Inferior parietal cortex (tissue), 1 donor: ENCODE results near the gene XRCC1.

ENCODE experiments used
- DNase-seq: peaks from one replicate; pipeline ENCODE4 v3.0.0-alpha.2; 2016; ENCODE audit errors: extremely low spot score

Gene XRCC1, protein sequence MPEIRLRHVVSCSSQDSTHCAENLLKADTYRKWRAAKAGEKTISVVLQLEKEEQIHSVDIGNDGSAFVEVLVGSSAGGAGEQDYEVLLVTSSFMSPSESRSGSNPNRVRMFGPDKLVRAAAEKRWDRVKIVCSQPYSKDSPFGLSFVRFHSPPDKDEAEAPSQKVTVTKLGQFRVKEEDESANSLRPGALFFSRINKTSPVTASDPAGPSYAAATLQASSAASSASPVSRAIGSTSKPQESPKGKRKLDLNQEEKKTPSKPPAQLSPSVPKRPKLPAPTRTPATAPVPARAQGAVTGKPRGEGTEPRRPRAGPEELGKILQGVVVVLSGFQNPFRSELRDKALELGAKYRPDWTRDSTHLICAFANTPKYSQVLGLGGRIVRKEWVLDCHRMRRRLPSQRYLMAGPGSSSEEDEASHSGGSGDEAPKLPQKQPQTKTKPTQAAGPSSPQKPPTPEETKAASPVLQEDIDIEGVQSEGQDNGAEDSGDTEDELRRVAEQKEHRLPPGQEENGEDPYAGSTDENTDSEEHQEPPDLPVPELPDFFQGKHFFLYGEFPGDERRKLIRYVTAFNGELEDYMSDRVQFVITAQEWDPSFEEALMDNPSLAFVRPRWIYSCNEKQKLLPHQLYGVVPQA

GRCh38 chr19:43575156-43575950, at the start of gene XRCC1, which contains the start of gene PINLYP:
Gene XRCC1 (minus strand): TSS chr19:43575527. CDS start chr19:43575458, 69 bp downstream.
Gene PINLYP (plus strand): TSS chr19:43575801. CDS start chr19:43577192, 1,391 bp downstream.
- DNase-seq: peak; percentile 97

- DNase-seq: no peak
Measured at GRCh38 chr19:43624933-43625332, 49.6 kb upstream of the XRCC1 start.

- no peak for DNase-seq
Measured at GRCh38 chr19:43623889-43624670, 48.8 kb upstream of the XRCC1 start.

DNA sequence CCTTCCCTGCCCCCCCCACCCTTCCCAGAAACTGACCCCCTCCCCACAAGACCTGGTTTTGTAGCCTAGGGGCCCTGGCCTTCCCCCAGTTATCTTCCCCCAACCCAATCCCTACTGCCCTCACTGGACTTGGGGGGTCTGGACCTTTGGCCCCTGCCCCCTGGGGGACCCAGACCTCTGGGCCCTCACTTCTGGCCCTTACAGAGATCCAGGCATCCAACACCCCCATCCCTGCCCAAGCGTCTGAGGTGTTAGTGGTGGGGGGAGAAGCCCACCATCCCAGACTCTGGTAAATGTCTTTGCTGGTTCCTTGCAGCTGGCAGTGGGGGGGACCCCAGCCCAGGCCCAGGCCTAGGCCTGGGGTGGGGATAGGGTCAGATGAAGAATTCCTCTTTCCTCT, 47.6 kb upstream of the XRCC1 start:
- no peak for DNase-seq

DNA sequence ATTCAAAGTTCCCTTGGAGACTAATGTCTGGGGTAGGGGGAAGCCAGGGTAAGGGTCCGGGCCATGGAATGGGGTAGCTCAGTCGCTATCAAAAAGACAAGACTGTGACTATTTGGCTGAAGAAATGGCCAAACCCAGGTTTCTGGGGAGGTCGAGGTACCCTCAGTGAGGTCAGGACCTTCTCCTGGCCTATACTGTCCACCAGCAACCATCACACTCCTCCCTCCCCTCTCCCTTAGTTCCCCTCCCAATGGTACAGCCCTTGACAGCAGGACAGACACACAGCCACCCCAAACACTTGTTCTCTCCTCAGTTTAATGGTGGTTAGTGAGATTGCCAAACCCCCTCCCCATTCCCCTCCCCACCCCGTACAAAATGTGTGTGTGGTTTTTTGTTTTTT, 46.7 kb upstream of the XRCC1 start:
- DNase-seq: no peak

DNA sequence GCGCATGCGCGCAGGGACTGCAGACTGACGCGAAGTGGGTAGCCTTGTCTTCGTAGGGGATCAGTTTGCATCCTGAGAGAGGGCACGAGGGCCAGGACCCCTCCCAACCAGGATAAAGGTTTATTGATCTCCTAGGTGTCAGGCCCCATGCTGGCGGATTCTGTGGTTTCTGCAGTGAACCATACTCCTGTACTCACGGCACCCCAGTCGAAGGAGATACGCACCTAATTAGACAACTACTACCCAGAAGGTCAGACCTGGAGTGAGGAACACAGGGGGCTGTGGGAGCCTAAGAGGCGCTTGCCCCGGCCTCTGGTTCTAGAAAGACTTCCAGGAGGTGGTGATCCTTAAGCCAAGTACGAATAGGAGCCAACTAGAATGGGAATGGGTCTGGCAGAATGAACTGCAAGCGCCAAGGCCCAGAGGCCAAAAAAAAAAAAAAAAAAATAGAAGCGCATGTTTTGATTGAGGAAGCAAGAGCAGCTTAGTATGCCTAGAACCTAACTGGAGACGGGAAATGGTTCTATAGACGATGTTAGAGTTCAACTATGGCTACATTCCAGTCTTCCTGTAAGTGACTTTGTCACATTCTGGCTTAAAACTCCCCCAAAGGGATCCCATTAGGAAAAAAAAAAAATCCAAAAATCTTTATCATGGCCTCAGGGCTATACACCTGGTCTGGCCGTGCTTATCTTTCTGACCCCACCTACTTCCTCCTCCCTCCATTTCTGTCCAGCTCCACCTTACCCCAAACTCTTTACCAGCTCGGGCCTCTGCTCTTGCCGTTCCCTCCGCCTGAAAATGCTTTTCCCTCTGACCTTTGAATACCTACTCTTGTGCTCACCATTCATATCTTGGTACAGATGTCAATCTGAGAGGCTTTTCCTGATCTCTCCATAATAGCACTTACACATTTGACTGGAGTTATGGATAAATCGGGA, 45.0 kb upstream of the XRCC1 start:
- DNase-seq: no peak

GRCh38 chr19:43619262-43620060, 44.1 kb upstream of the XRCC1 start, which contains the start of gene ZNF428:
Gene ZNF428 (minus strand): TSS chr19:43619629. CDS start chr19:43614304, 5,325 bp downstream.
- peak; percentile 93 for DNase-seq

DNA sequence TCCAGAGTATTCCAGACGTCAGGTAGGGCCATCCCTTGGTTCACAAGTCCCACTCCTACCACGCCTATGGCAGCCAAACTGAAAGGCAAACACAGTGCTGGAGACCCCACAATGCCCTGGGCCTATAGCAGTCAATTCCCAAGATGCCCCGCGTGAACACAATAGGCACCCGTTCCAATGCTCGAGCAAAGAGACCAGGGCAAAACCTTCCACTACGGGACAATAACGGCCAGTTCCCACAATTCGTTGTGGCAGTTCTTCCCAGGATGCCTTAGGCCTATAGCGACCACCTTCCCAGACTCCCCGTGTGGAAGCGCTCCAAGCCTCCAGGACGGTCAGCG, 43.6 kb upstream of the XRCC1 start:
- no peak for DNase-seq

GRCh38 chr19:43616954-43617353, 41.6 kb upstream of the XRCC1 start:
- DNase-seq: no peak

DNA sequence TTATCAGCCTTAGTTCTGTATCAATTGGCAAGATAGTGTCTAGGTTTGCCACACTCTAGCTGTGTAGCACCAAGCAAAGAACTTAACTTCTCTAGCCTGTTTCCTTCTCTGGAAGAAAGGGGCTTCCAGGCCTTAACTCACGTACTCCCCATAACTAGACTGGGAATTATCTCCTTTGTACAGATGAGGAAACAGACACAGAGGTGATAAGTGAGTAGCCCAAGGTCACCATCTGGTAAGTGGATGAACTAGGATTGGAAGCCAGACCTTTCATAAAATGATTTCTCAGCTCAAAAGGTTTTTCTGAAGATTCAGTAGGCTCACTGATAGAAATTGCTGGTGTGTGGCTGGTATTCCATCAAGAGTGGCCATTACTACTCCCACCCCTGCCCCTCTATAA, 41.0 kb upstream of the XRCC1 start:
- DNase-seq: no peak

DNA sequence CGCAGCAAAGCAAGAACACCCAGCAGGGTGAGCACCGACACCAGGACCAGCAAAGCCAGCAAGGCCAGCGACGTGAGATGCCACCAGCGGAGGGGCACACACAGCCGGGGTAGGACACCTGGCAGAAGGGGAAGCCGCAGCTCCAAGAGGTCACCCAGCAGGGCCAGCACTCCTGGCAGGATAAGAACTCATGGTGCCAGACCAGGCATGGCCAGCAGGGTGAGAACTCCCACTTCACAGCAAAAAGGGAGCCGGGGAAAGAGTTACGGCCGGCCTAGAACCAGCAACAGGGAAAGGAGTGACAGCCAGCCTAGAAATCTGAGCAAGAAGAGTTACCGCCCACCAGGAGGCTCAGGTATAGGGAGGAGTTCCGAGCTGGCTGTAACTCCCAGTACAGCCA, 37.0 kb upstream of the XRCC1 start:
- DNase-seq: no peak

- no peak for DNase-seq
Measured at GRCh38 chr19:43611788-43612187, 36.5 kb upstream of the XRCC1 start, which contains the start of gene SRRM5. Gene SRRM5 (plus strand): TSS chr19:43612088. CDS start chr19:43612122, 34 bp downstream.

- no peak for DNase-seq
Measured at GRCh38 chr19:43610493-43610892, 35.2 kb upstream of the XRCC1 start.

GRCh38 chr19:43609872-43610271, 34.5 kb upstream of the XRCC1 start:
- DNase-seq: no peak

DNA sequence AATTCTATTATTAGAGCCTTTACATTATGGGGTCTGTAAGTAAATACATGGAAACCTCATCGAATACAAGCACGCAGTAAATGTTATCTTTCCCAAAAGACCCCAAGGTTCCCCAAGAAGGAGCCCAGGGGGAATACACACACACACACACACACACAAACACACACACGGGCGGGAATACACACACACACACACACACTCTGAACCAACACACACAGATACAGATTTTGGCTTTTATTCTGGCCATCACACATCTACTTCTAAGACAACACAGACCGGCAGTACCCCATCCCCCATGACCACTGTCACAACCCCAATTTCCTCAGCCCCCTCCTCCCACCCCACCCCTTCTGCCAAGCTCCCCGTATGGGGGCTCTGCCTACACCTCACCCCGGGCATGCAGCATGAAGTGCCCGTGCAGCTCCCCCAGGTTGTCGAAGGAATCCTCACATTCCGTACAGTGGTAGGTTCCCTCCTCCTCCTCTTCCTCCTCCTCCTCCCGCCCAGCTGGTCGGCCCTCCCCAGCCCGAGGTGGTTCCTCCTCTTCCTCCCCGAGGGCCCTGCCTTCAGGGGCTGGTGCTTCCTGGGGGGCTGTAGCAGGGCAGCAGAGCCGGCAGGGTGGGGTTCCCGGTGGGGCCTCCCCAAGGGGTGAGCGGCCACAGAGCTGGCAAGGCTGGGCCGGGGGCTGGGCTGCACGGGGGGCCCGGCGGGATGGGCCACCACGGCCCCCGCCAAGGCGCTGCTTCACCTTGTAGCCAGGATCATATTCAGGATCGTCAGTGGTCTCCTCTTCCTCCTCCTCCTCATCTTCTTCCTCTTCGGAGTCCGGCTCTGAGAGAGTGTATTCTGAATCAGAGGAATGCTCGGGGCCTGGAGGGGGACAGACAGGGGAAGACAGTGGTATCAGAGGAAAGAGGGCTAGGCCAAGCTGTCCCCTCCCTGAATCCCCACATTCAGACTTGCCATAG, 32.2 kb upstream of the XRCC1 start:
- DNase-seq: no peak

- DNase-seq: peak; percentile 30
Measured at GRCh38 chr19:43606569-43607229, 31.4 kb upstream of the XRCC1 start.

GRCh38 chr19:43605875-43606568, 30.7 kb upstream of the XRCC1 start:
- no peak for DNase-seq
